Measurements from ENCODE around the gene METTL22.

The METTL22 gene

DNA sequence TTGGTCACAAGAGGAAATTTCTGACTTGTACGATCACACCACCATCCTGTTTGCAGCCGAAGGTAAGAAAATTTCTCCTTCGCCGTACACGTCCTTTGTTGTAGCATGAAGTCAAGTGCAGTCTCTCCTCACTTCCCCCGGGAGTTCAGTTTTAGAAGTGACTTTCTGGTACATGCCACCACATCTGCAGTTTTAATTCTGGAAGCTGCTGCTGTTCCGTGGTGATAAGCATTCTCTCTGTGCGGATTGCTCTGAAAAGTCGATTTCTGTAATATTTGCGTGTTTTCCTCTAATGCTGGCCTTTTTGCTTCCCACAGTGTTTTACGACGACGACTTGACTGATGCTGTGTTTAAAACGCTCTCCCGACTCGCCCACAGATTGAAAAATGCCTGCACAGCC, 20.6 kb downstream of the METTL22 start:
- H3K36me3 ChIP-seq (ENCODE audit: control insufficient read depth in 1 of 2, insufficient read depth in 2 of 2, low read depth in 1 of 2, low read length in 2 of 2) = peaks cover 85 to 92% of the 10 kb centered on the region in 2 experiments
- H2BK5ac ChIP-seq (ENCODE audit: low read depth, low read length, poor library complexity, severe bottlenecking) = no peak overlapping the region
- H3K9me3 ChIP-seq (ENCODE audit: control insufficient read depth, low read length) = no peaks in the 10 kb centered on the region
- no peak for DNase-seq
- H4K91ac ChIP-seq (ENCODE audit: low read length) = no peak overlapping the region
- peaks cover 14% of the 10 kb centered on the region for H3K79me1 ChIP-seq (replicated peaks; ENCODE audit: low read length, poor library complexity, severe bottlenecking)
- no peak overlapping the region for H3K4me3 ChIP-seq (ENCODE audit: insufficient read depth in 1 of 2, low read depth in 1 of 2, low read length in 2 of 2)
- H2BK12ac ChIP-seq (ENCODE audit: low read length in 2 of 2) = no peak overlapping the region
- H2BK120ac ChIP-seq (ENCODE audit: low read depth, low read length) = no peak overlapping the region
- H3K27ac ChIP-seq (ENCODE audit: low read length, poor library complexity, severe bottlenecking) = no peak overlapping the region
- H3K4me2 ChIP-seq (ENCODE audit: low read length, poor library complexity, severe bottlenecking) = no peak overlapping the region
- no peak overlapping the region for H3K23ac ChIP-seq (ENCODE audit: low read length in 2 of 2)
- H3K27me3 ChIP-seq (ENCODE audit: control insufficient read depth in 1 of 2, insufficient read depth in 1 of 2, low read length in 2 of 2) = no peaks in the 10 kb centered on the region
- no peak overlapping the region for H2BK15ac ChIP-seq (ENCODE audit: low read depth, poor library complexity, severe bottlenecking)
- no peak overlapping the region for H2AK5ac ChIP-seq (ENCODE audit: low read length, severe bottlenecking)
- no peak overlapping the region for H2AFZ ChIP-seq (ENCODE audit: low read depth, low read length)
- no peak overlapping the region for H3K9ac ChIP-seq (ENCODE audit: low read length)
- no peak overlapping the region for H3K18ac ChIP-seq (ENCODE audit: low read depth in 1 of 2, low read length in 2 of 2)
- WGBS = 90% methylated on average over 16 of the region's 16 CpGs
- no peaks in the 10 kb centered on the region for H3K4me1 ChIP-seq (ENCODE audit: control insufficient read depth, insufficient read depth, low read depth, low read length)
- no peak overlapping the region for H4K8ac ChIP-seq (ENCODE audit: low read length)
- H3K4ac ChIP-seq (ENCODE audit: low read depth in 1 of 2, low read length in 2 of 2) = no peak overlapping the region
- H3K14ac ChIP-seq (ENCODE audit: low read length in 2 of 2) = no peak overlapping the region

DNA sequence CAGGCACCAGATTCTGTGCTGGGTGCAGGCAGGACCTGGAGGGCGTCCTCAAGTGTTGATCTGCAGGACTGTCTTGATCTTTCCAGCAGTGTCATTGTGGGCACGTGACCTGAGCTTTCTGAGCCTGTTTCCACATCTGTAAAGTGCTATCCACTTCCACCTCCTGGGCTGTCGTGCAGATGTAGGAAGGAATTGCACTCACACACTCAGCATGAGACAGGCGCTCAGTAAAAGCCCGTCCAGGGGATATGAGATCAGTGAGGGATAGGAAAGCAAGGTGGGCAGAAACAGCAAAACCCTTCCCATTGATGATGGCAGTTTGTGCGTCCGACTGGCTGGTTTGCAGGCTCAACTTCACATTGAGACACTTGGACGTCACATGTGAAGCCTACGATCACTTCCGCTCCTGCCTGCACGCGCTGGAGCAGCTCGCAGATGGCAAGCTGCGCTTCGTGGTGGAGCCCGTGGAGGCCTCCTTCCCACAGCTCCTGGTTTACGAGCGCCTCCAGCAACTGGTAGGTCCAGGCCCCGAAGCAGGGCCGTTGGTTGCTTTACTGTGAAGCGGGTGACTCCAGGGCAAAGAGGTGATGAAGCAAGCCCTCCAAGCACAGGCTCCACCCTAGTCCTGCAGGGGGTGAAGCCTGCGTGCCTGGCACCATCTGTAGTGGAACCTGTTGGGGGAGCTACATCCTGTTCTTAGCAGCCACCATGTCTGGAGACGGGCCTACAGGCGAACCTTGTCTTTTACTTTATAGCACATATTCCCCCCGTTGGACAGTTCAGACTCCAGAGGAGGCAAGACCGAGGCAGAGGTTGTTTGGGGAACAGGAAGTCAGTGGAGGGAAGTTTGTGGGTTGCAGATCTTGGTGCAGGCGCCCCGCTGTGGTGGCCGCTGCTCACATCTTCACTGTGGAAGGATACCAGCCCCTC, 23.0 kb downstream of the METTL22 start:
- Histone ChIP-seq H2BK15ac (ENCODE audit: low read depth, poor library complexity, severe bottlenecking) (no peak overlapping the region), H3K4me3 (ENCODE audit: insufficient read depth in 1 of 2, low read depth in 1 of 2, low read length in 2 of 2) (no peak overlapping the region), H3K14ac (ENCODE audit: low read length in 2 of 2) (no peak overlapping the region), H3K36me3 (ENCODE audit: control insufficient read depth in 1 of 2, insufficient read depth in 2 of 2, low read depth in 1 of 2, low read length in 2 of 2) (peaks cover 80 to 89% of the 10 kb centered on the region in 2 experiments), H2BK120ac (ENCODE audit: low read depth, low read length) (no peak overlapping the region), H3K18ac (ENCODE audit: low read depth in 1 of 2, low read length in 2 of 2) (no peak overlapping the region), H3K27me3 (ENCODE audit: control insufficient read depth in 1 of 2, insufficient read depth in 1 of 2, low read length in 2 of 2) (no peaks in the 10 kb centered on the region), H2BK12ac (ENCODE audit: low read length in 2 of 2) (no peak overlapping the region), H2BK5ac (ENCODE audit: low read depth, low read length, poor library complexity, severe bottlenecking) (no peak overlapping the region), H3K9ac (ENCODE audit: low read length) (no peak overlapping the region), H2AK5ac (ENCODE audit: low read length, severe bottlenecking) (no peak overlapping the region), H3K27ac (ENCODE audit: low read length, poor library complexity, severe bottlenecking) (no peak overlapping the region), H3K4me2 (ENCODE audit: low read length, poor library complexity, severe bottlenecking) (no peak overlapping the region), H4K8ac (ENCODE audit: low read length) (no peak overlapping the region), H3K4ac (ENCODE audit: low read depth in 1 of 2, low read length in 2 of 2) (no peak overlapping the region), H2AFZ (ENCODE audit: low read depth, low read length) (no peak overlapping the region), H3K23ac (ENCODE audit: low read length in 2 of 2) (no peak overlapping the region), H4K91ac (ENCODE audit: low read length) (no peak overlapping the region), H3K9me3 (ENCODE audit: control insufficient read depth, low read length) (no peaks in the 10 kb centered on the region), H3K4me1 (ENCODE audit: control insufficient read depth, insufficient read depth, low read depth, low read length) (no peaks in the 10 kb centered on the region), H3K79me1 (replicated peaks; ENCODE audit: low read length, poor library complexity, severe bottlenecking) (peaks cover 5% of the 10 kb centered on the region)
- DNase-seq = no peak
- 93% methylated on average over 29 of the region's 29 CpGs for WGBS

DNA sequence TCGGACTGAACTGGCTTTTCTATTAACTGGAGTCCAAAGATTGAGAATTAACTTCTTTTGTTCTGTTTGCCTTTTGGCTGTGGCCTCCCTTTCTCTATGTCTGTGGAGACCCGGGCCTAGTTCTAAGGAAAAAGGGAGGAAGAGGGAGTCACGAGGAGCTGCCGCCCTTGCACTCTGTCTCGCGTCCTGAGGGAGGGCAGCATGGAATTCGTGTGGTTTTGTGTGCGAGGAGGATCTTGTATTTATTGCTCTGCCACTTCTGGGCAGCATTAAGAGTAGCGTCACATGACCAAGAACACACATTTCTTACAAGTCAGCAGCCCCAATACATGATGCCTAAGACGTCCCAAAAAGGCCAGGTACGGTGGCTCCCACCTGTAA, 23.6 kb downstream of the METTL22 start:
- no peak overlapping the region for H3K27ac ChIP-seq (ENCODE audit: low read length, poor library complexity, severe bottlenecking)
- H3K79me1 ChIP-seq (replicated peaks; ENCODE audit: low read length, poor library complexity, severe bottlenecking) = peaks cover 5% of the 10 kb centered on the region
- no peaks in the 10 kb centered on the region for H3K27me3 ChIP-seq (ENCODE audit: control insufficient read depth in 1 of 2, insufficient read depth in 1 of 2, low read length in 2 of 2)
- 85% methylated on average over 11 of the region's 11 CpGs for WGBS
- no peak overlapping the region for H2AK5ac ChIP-seq (ENCODE audit: low read length, severe bottlenecking)
- H4K91ac ChIP-seq (ENCODE audit: low read length) = no peak overlapping the region
- H3K18ac ChIP-seq (ENCODE audit: low read depth in 1 of 2, low read length in 2 of 2) = no peak overlapping the region
- no peak overlapping the region for H4K8ac ChIP-seq (ENCODE audit: low read length)
- no peak overlapping the region for H3K4ac ChIP-seq (ENCODE audit: low read depth in 1 of 2, low read length in 2 of 2)
- no peak overlapping the region for H2AFZ ChIP-seq (ENCODE audit: low read depth, low read length)
- H3K14ac ChIP-seq (ENCODE audit: low read length in 2 of 2) = no peak overlapping the region
- H3K4me2 ChIP-seq (ENCODE audit: low read length, poor library complexity, severe bottlenecking) = no peak overlapping the region
- no peak for DNase-seq
- no peak overlapping the region for H2BK12ac ChIP-seq (ENCODE audit: low read length in 2 of 2)
- H2BK15ac ChIP-seq (ENCODE audit: low read depth, poor library complexity, severe bottlenecking) = no peak overlapping the region
- H3K4me3 ChIP-seq (ENCODE audit: insufficient read depth in 1 of 2, low read depth in 1 of 2, low read length in 2 of 2) = no peak overlapping the region
- H3K9me3 ChIP-seq (ENCODE audit: control insufficient read depth, low read length) = no peaks in the 10 kb centered on the region
- H3K23ac ChIP-seq (ENCODE audit: low read length in 2 of 2) = no peak overlapping the region
- H2BK5ac ChIP-seq (ENCODE audit: low read depth, low read length, poor library complexity, severe bottlenecking) = no peak overlapping the region
- peaks cover 77 to 82% of the 10 kb centered on the region in 2 experiments for H3K36me3 ChIP-seq (ENCODE audit: control insufficient read depth in 1 of 2, insufficient read depth in 2 of 2, low read depth in 1 of 2, low read length in 2 of 2)
- H3K4me1 ChIP-seq (ENCODE audit: control insufficient read depth, insufficient read depth, low read depth, low read length) = no peaks in the 10 kb centered on the region
- no peak overlapping the region for H3K9ac ChIP-seq (ENCODE audit: low read length)
- no peak overlapping the region for H2BK120ac ChIP-seq (ENCODE audit: low read depth, low read length)

DNA sequence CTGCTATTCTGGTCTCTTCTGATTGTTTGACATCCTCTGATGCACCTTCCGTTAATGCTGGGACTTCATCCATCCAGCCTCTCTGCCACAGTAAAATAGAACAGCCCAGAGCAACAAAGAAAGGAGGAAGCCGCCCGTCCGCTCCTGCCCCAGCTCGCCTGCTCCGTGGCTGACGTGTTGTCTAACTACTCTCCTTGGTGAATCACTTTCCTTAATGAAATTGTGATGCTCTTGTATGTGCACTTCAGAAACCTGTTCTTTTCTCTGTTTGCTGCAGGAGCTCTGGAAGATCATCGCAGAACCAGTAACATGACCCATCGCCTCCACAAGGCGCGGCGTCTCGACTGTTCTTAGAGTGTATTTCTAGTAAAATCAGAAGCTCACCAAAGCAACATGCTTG, 24.3 kb downstream of the METTL22 start:
- H3K9ac ChIP-seq (ENCODE audit: low read length) = no peak overlapping the region
- no peak overlapping the region for H2BK12ac ChIP-seq (ENCODE audit: low read length in 2 of 2)
- DNase-seq = no peak
- H3K9me3 ChIP-seq (ENCODE audit: control insufficient read depth, low read length) = no peaks in the 10 kb centered on the region
- no peaks in the 10 kb centered on the region for H3K27me3 ChIP-seq (ENCODE audit: control insufficient read depth in 1 of 2, insufficient read depth in 1 of 2, low read length in 2 of 2)
- H3K18ac ChIP-seq (ENCODE audit: low read depth in 1 of 2, low read length in 2 of 2) = no peak overlapping the region
- H2BK15ac ChIP-seq (ENCODE audit: low read depth, poor library complexity, severe bottlenecking) = no peak overlapping the region
- no peak overlapping the region for H2BK5ac ChIP-seq (ENCODE audit: low read depth, low read length, poor library complexity, severe bottlenecking)
- no peak overlapping the region for H3K23ac ChIP-seq (ENCODE audit: low read length in 2 of 2)
- H3K4me3 ChIP-seq (ENCODE audit: insufficient read depth in 1 of 2, low read depth in 1 of 2, low read length in 2 of 2) = no peak overlapping the region
- peaks cover 75 to 80% of the 10 kb centered on the region in 2 experiments for H3K36me3 ChIP-seq (ENCODE audit: control insufficient read depth in 1 of 2, insufficient read depth in 2 of 2, low read depth in 1 of 2, low read length in 2 of 2)
- H3K79me1 ChIP-seq (replicated peaks; ENCODE audit: low read length, poor library complexity, severe bottlenecking) = peaks cover 5% of the 10 kb centered on the region
- no peak overlapping the region for H3K14ac ChIP-seq (ENCODE audit: low read length in 2 of 2)
- H3K27ac ChIP-seq (ENCODE audit: low read length, poor library complexity, severe bottlenecking) = no peak overlapping the region
- no peak overlapping the region for H3K4ac ChIP-seq (ENCODE audit: low read depth in 1 of 2, low read length in 2 of 2)
- no peak overlapping the region for H4K8ac ChIP-seq (ENCODE audit: low read length)
- WGBS = 96% methylated on average over 13 of the region's 13 CpGs
- no peak overlapping the region for H2AFZ ChIP-seq (ENCODE audit: low read depth, low read length)
- H2AK5ac ChIP-seq (ENCODE audit: low read length, severe bottlenecking) = no peak overlapping the region
- H2BK120ac ChIP-seq (ENCODE audit: low read depth, low read length) = no peak overlapping the region
- no peak overlapping the region for H4K91ac ChIP-seq (ENCODE audit: low read length)
- H3K4me2 ChIP-seq (ENCODE audit: low read length, poor library complexity, severe bottlenecking) = no peak overlapping the region
- H3K4me1 ChIP-seq (ENCODE audit: control insufficient read depth, insufficient read depth, low read depth, low read length) = no peaks in the 10 kb centered on the region
